Amniotic epithelial cell (primary cell): ENCODE data around the gene COL19A1.
A peak's percentile ranks its signal among the peaks of the same experiment; 100 is the strongest.

Experiments
- DNase-seq: peaks from one replicate; pipeline ENCODE4 v3.0.0-alpha.2; 2010; ENCODE audit warnings: low read depth

The COL19A1 gene

DNA sequence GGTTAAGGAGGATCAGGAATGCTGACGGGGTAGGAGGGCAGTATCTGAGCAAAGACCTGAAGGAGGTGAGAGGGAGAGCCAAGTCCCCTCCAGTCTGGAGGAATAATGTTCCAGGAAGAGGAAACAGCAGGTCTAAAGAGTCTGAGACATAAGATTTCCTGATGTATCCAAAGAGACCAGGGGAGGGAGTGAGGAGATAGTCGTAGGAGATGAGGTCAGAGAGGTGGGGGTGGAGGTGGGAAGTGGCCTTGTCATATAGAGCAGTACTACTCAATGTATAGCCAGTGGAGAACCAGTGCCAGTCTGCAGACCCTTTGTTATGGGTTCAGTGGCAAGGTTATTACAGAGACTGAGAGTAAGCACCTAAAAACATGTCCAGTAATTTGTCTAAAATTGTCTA lies 305.9 kb downstream of the COL19A1 start:
- DNase-seq, result no peak

DNA sequence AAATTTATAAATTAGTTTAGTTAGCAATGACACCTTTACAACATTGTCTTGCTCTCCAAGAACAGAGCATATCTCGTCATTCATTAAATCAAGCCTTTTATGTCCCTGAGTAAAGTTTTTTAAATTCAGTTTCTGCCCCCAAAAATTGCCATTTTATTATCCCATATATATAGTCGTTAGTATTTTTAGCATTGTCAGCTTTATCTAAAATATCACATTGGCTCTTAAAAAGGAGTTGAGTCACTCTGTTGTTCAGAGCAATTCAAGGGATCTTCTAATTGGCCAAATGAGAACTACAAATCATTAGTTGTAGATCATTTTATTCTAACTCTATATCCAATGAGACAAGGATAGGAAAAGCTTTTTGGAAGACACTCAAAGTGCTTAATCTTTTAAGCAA lies 309.4 kb downstream of the COL19A1 start:
- DNase-seq, result no peak

GRCh38 chr6:70176842-70177550 lies 310.6 kb downstream of the COL19A1 start:
- no peak for DNase-seq

DNA sequence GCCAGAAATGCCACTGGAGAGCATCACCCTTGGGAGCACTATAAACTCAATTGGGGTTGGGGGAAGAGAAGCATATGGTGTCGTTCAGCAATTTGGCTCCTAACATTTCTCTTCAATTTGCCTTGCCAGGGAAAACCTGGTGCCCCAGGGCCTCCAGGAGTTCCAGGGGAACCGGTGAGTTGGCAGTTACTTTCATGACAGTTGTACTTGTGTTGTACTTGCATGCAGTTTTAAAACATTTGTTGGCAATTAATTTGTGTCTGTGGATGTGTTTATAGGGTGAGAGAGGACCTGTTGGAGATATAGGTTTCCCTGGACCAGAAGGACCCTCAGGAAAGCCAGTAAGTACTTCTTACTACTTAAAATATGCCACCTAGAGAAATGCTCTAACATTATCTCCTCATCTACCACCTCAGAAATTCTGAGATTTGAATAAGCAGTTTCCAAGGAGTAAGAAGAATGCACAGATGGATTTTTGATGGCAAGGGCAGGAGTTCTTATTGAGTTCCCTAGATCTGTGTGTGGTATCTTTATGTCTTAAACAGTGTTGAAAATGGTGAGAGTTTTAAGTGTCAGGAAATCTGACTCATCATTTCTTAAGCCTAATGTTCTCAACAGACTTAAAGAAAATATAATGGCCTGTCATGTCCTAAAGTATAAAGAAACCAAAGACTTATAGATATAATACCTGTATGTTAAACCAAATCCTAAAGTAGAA lies 314.0 kb downstream of the COL19A1 start:
- DNase-seq, result no peak

GRCh38 chr6:70180901-70181599 lies 314.7 kb downstream of the COL19A1 start:
- no peak for DNase-seq

GRCh38 chr6:70183538-70183937 lies 317.2 kb downstream of the COL19A1 start:
- no peak for DNase-seq

- DNase-seq, result no peak
These were observed 318.4 kb downstream of the COL19A1 start for GRCh38 chr6:70184723-70185122.

GRCh38 chr6:70186461-70186860 lies 320.1 kb downstream of the COL19A1 start:
- no peak for DNase-seq

DNA sequence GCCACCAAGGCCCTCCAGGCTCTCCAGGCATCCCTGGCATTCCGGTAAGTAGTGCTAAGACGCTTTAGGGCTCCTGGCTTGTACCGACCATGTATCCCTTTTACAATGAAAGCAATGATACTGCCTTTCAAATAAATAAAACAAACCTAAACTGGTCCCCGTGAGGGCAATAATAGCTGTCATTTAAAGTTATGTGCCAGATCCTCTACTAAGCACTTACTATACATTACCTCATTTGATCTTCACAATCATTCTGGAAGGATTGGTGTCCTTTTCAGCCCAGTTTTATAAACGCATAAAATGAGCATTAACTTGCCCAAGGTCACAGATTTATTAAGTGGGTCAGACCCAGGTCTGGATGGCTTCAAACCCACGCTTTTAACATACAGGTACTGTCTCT lies 321.8 kb downstream of the COL19A1 start:
- DNase-seq, result no peak

DNA sequence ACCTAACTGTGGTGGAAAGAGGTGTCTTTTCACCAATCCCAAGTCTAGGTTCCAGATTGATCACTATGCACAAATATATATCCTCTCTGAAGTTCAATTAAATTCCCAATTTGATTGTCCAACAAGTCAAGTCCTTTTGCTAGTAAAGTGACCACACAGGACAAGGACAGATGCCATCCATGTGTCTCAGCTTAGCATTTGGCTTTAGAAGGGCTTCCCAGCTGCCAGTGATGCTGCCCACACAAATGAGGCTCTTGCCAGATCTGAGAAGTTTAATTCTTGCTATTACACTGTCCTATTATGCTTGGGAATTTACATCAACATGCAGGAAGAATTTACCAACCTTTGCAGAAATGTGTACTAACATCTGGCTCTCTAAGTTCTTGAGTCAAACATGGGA lies 328.1 kb downstream of the COL19A1 start:
- DNase-seq, result no peak

- no peak for DNase-seq
These were observed 330.2 kb downstream of the COL19A1 start for GRCh38 chr6:70196531-70196930.

DNA sequence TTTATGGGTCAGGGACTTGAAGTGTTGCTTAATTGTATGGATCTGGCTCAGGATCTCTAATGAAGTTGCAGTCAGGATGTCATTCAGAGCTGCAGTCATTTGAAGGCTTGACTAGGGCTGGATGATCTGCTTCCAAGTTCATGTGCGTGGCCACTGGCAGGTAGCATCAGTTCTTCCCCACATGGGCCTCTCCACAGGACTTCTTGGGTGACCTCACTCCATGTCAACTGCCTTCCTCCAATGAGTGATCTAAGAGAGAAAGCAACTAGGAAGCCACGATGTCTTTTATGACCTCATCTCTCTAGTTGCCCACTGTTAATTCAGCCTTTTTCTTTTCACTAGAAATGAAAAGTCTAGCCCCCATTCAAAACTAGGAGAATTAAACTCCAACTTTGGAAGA lies 332.4 kb downstream of the COL19A1 start:
- no peak for DNase-seq

GRCh38 chr6:70208235-70208790 lies 342.0 kb downstream of the COL19A1 start:
- DNase-seq, result no peak

- peak; percentile 4 for DNase-seq
These were observed 344.1 kb downstream of the COL19A1 start for GRCh38 chr6:70210462-70210861.

GRCh38 chr6:70215460-70216108 lies 349.2 kb downstream of the COL19A1 start:
- DNase-seq, result no peak

DNA sequence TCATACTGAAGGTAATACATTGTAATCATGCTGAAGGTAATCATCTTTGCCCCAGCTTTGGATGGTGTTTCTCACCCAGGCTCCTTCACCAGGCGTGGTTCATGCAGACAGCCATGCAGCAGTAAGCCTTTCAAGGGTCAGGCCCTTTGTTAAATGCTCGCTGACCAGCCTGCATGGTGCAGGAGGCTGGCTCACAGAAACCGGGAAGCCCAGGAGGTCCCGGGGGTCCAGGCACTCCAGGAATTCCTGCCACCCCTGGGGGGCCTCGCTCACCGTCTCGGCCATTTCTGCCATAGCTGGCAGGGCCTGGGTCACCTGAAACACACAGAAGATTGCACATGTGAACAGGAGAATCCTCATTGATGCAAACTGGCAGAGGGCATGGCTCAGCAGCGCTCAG lies 350.4 kb downstream of the COL19A1 start:
- DNase-seq, result no peak

GRCh38 chr6:70219943-70220613 lies 353.7 kb downstream of the COL19A1 start:
- DNase-seq, result no peak

DNA sequence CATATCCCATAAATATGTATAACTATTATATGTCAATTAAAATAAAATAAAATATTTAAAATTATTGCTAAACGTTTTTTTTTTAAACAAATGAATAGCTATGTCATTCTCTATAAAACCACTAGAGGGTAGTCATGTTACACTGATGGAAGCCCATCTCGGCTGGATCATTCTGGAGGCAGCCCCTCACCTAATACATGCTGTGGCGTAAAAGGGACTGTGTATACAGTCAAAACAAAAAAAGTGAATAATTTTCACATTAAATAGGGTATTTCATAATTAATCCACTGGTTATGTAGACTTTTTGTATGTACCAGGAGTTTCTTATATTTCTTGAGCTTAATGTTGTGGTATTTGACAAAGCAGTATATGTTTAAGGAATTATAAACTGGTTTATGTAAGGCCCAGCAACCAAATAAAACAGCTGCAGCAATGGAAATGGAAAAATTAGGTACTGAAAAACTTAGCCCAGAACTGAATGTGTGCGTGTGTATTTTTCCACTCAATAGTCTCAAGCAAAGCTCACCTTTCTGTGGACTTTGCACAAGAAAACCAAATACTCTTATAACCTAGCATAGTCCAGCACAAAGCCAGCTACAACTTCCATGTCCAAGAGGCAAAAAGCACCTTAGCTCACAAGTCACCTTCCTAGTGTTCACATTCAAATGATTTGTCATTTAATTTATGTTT lies 354.8 kb downstream of the COL19A1 start:
- DNase-seq, result peak; percentile 8

DNA sequence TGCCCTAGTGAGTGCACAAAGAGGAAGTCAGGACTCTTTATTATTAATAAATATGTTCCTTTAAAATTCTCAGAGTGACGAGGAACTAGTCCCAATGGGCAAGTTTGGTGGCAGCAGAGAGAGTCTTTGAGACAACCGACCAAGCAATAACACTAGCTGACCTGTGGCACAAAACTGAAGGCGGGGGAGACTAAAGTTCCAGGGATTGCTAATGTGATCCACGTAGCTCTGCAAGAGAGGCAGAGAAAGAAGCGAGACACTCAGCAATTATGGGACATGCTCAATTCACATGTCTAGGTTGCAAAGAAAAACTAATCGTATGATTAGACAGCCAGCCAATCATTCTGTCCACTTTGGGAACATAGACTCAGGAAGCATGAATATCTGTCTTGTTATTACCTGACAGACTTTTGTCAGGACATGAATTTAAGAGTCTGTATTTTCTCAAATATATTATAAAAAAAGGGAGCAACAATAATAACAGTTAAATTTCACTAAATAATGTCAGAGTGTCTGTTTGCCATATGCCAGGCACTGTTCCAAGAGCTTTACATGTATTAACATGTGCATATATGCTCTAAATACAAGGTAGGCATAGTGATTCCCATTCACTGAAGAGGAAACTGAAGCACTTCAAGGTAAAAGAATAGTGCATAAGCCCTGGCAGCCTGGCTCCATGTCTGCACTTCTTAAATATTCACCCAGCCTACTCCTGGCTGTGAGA lies 355.5 kb downstream of the COL19A1 start:
- no peak for DNase-seq

DNA sequence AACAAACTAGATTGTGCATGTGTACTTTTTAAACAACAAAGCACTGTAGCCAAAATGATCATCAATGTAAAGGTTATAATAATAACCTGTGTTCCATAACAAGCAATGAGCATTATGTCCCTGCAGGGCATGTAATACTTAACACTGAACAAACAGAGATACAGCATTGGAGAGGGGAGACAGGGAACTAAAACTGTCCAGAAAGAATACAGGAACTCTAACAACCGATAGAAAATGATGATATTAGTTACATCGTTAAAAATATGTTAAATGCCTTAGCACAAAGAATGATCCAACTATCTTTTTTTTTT lies 356.0 kb downstream of the COL19A1 start:
- no peak for DNase-seq

DNA sequence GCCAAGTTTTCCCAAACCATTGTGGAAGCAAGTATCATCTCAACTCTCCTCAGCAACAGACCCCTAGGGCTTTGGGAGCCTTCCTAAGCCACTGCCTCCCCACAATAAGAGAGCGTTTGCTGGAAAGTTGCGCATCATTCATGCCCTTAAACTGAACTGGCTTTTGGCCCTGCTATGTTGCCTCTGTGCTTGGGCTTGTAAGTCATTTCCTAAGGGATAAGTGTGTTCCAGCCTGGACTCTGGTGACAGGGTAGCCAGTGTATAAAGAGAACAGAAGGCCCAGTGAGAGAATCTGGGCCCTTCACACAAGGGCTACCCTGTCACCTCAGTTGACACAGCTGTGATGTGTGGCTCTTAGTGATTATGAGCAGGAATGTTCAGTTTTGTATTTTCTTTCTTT lies 358.7 kb downstream of the COL19A1 start:
- no peak for DNase-seq
